HG03378 (cell line): Measurements from ENCODE around the gene GSTP1.

Experiments used
- ATAC-seq: cut with Tn5 transposase; IDR thresholded peaks from one replicate; pipeline ENCODE4 v1.9.1; 2021; ENCODE audit warnings: mild to moderate bottlenecking, moderate library complexity; ENCODE audit not compliant: unreplicated experiment

GSTP1 gene

DNA sequence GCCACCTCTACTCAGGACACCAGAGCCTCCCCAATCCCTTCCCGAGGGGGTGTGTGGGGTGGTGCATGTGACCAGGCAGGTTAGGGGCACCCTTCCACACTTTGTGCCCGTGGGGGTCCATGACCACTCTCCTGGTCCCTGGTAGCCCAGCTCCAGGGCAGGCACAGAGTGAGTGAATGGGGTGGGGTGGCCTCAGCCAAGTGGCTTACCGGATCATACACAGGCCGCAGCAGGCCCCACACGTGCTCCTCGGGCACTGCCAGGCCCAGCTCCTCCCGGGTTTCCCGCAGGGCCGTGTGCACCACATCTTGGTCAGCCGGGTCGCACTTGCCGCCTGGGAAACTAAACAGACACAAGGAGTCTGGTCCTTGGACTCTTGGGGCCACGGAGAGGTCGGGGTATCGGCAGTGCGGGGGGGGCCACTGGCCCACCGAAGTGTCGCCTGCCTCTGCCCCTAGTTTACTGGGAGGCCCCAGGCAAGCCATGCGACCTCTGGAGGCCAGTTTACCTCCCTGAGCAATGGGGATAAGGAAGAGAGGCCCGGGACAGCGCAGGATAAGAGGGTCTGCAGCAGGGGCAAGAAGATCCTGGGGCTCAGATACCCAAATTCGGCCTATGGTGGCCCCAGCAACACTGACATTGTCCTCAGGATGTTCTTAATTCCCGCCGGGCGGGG is 45.2 kb downstream of the GSTP1 start:
- no peak for ATAC-seq

DNA sequence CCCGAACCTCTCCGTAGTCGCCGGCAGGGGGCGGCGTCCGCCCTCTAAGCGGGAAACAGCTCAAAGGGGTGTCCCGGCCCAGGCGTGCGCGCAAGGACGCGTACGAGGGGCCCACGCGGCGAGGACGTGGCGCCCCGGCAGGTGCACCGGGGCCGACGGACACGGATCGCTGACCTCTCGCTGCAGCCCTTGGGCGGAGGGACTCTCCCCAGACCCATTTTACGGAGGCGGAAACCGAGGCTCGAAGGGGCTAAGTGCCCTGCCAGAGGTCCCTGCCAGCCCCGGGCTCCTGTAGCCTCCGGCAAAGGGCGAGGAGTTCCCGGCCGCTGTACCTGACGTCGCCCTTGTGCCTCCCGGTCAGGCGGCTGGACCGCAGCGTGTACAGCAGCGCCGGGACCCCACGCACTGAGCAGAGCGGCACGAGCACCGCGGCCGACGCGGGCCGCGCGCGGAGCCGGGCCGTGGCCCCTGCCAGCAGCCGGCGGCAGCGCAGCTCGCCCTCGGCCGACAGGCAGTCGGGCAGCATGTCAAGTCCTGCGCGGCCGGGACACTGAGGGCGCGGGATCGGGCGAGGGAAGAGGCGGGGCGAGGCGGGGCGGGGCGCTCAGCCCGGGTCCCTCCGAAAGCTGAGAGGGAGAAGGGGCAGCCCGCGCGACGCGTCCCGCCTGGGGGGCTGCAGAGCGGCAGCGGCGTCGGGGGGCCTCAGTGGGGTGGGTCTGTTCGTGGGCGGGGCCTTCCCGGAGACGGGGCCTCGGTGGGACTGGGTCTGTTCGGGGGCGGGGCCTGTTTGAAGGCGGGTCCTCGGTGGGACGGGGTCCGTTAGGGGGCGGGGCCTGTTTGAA is 46.0 kb downstream of the GSTP1 start, which contains the start of gene NUDT8:
Gene NUDT8 (minus strand): TSS at position 552 of the 842 bp plus-strand sequence. CDS start 26 bp downstream, at position 526.
- peak; percentile 54 for ATAC-seq

DNA sequence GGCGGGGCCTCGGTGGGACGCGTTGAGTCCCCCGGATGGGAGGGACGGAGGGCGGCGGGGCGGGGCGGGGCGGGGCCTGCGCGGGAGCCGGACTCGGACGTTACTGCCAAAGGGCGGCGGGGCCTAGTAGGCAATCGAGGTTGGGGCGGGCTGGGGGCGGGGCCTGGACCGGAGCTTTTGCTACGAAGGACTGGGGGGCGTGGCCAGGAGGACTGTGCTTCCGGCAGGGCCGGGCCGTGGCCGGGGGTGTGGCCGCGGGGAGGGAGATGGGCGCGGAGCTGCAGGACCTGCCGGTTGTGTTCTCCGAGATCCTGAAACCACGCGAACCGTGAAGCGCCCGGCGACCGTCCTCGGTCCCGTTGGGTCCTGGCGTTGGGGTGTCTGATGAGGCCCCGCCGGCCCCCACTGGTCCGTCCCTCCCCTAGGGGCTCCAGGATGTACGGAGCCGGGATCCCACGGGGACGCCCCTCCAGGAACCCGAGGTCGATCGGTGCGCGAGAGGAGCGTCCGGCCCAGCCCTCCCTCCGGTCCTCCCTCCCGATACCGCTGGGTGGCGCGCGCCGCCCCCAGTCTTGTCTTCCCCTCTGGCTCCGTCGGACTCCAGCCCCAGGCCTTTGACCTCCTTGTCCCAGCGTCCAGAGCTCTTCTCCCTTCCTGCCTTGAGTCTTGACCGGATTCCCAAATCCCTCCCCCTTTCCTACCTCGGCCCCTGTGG is 46.8 kb downstream of the GSTP1 start:
- peak; percentile 39 for ATAC-seq

DNA sequence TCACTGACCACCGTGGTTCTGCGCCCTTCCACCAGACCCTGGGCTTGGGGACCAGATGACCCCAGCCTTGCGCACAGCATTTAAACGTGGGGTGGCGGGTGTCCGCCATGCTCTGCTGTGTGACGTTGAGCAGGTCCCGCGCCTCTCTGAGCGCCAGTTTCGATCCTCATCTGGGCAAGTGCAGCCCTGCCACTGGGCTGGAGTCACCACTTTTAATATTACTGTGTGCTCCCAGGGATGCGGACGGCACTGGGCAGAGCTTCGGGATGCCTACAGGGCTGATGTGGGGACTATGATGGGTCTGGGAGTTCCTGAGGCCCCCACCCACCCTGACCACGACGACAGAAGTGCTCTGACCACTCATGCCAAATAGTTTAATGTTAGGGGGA is 47.3 kb downstream of the GSTP1 start:
- ATAC-seq, result no peak

DNA sequence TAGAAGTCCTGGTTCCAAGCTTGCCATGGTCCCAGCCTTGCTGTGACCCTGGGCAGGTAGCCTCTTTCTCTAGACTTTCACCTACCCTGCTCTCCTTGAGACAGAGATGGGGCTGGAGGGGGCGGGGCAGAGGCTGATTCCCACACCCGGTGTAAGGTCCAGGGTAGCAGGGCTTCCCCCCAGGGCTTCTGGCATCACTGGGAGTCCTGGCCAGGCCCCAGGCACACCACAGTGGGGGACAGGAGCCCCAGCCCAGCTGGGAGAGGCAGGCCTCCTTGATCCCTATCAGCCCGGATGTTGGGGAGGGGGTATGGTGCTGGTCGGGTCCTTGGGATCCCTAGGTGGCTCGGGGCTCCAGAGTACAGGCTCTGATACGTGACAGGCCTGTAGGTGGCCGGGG is 47.8 kb downstream of the GSTP1 start:
- no peak for ATAC-seq

DNA sequence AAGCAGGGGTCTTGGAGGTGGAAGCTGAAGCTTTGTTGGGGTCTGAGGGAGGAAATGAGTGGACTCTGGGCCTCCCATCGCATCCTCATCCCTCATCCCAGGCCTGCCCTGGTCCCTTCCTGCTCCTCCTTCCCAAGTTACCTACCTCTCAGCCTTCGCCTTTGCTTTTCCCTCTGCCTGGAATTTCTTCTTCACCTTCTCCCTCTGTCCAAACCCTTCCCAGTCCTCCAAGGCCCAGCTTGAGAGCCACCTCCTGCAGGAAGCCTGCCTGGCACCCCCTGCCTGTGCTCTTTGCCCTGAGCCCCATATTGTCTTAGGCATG is 48.2 kb downstream of the GSTP1 start:
- ATAC-seq, result no peak

DNA sequence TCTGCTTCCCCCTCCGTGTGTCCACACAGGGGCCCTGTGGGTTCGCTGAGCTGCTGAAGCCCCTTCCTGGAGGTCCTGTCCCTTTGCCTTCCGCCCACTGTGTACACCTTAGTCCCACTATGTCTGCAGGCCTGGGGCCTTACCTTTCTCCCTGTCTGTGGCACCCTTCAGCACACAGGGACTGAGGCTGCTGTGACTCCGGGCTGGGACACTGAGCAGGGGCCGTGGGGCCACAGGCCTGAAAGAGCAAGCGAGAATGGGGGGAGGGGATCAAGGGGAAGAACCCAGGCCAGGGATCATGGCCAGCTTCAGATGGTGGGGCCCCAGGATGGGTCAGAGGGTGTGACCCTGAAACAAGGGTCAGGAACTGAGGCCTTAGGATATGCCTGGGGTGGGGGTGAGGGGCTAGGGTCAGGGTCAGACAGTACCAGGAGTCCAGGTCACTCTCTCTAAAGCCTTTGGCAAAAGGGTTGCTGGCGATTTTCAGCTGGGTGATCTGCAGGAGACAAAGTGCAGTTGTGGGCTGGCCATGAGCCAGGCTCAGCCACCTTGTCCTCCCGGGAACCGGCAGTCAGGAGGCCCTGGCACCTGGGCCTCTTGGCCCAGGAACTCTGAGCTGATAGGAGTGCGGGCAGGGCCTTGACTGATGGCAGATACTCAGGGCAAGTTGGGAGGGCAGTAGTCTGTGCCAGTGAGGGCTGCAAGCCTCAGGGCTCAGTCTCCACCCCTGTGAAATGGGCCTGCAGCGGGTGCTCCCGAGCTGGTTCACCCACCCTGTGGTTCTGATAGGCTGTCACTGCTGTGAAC is 48.8 kb downstream of the GSTP1 start:
- no peak for ATAC-seq

DNA sequence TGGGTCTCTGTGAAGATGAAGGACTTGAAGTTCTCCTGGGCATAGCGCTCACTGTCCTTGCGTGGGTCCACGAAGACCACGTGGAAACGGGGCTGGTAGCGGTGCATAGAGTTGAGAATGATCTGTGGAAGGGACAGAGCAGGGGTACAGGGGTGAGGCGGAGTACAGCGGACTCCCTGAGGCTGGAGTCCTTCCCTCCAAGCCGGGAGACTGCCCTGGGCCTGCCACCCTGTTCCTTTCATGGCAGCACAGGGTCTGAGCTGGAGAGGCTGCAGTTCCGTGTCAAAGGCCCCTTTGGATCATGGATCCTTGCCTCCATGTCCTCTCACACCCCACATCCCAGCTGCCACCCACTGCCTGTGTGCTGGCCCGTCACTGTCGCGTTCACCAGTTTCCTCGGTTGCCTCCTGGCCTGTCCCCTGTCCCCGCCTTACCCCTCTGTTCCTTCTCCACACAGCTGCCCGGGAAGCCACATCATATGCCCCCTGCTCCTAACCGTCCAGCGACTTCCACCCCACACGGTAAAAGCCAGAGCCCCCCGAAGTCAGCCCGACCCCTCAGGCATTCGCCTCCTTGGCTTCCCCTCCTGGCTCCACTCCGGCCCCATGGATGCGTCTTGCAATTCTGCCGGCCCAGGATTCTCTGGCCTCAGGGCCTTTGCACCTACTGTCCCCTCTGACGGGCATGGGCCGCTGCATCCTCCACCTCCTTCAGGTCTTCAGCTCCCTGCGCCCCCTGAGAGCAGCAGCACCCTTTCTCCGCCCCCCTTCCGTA is 49.6 kb downstream of the GSTP1 start:
- ATAC-seq, result no peak

DNA sequence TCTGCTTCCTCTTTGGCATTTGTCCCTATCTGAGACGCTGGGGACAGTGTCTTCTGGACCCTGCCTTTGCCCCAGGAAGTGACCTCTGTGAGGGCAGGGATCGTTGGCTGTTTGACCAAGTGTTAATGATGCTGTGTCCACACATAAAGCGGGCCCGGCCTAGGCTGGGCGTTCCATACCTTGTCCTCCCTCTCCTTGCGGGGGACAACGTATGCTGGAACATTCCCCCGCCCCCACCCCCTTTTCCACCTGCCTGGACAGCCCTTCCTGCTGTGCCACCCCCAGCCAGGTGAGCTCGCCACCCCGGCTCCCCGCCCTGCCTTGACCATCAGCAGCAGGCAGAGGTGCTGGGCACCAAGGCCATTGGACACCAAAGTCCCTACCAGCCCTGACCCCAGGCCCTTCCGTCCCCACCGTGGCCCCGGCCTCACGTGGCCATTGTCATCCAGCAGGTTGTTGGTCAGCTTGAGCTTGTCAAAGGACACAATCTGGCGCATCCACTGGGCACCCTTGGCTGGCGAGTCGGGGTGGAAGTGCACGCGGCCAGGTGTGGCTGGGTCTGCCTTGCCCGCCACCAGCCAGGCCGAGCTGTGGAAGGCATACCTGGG is 50.2 kb downstream of the GSTP1 start:
- no peak for ATAC-seq

DNA sequence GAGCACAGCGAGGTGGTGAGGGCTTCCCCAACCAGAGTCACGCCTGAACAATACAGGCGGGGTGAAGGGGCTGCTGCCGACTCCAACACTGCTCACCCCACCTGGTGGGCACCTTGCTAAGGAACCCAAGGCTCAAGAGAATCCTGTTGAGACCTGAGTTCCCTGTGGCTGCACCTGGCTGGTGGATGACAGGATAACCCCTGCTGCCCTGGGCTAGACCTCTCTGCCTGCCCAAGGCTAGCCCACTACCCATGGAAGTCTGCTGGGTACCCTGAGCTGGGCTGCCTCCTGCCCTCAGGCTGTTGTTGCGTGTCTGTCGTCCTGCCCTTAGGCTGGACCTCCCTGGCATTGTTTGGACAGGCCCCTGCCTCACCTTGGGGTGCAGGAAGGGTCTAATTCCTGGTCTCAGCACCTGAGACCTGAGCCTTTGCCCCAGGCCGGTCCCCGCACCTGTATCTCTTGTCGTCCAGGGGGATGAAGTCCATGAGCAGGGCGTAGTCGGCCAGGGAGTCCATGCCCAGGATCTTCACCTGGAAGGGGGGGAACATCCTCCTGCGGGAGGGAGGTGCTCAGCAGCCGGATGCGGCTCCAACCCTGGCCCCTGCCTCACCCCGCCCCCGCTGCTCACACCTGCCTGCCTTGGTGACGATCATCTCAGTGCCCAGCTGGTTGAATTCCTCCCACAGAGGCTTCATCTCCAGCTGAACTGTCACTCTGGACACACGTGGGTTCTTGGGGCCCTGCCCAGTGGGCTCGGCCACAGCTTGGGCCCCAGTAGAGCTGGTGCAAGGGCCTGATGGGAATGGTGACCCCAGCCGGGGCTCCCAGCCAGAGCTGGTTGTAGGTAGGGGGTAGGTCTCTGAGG is 51.0 kb downstream of the GSTP1 start:
- no peak for ATAC-seq

DNA sequence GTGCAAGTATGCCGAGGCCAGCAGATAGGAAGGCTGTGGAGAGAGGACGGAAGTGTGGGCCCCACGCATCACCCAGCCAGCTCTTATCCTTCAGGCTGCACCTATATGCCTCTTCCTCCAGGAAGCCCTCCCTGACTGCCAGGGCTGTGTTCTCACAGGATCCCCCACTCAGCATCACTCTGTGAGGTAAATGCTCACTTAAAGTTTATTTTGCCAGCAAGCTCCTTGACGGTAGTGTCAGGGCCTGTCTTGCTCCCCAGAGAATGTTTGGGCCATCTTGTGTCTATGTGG is 51.6 kb downstream of the GSTP1 start:
- ATAC-seq, result no peak
